ENCODE measurements around the gene ATRN. TPM values are rescaled to one million over a fixed set of nuclear protein-coding genes. Genes with fewer than 3 reads are reported as not detected.
"Not testable (repeated sequence)": the region's sequence is repeated elsewhere in the genome, so short reads cannot be mapped to it uniquely, and the experiment has no call there.

ATRN gene
- total RNA-seq, 4 donors from 2014 or later = 14.4 to 20.0 (median 16.3) TPM

DNA sequence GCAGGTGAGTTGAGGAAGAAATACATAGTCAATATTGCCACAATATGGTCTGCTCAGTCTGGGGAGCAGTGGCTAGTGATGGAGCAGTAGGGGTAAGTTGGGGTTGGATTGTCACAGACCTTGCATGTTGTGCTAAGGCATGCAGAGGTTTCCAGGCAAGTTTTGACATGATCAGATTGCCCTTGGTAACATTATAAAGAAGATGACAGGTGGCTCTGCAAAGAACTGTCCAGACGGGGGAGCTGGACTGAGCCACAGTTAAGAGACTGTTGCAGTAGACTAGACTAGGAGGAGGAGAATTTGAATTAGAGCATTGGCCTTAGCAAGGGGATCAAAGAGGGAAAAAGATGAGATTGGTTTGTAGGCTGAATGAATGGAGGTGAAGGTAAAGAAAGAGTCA is 23.4 kb downstream of the ATRN start:
- peak in 1 of 2 donors; percentile 49 for ATAC-seq
- Histone ChIP-seq H3K4me1 (no peaks in the 10 kb centered on the region), H3K36me3 (peaks cover 0 to 6% of the 10 kb centered on the region in 2 donors), H3K27me3 (no peaks in the 10 kb centered on the region), H3K9me3 (no peaks in the 10 kb centered on the region), H3K4me3 (no peak overlapping the region), H3K27ac (no peak overlapping the region)
- in situ Hi-C loops (cut with MboI; ENCODE audit: low sequenced_read_pairs in 4 of 4) (no loop called here), intact Hi-C loops (cut with DNase I; ENCODE audit: low total_unique reads) (no loop called here)
- no peak for DNase-seq
- TF ChIP-seq, protein P1, sequence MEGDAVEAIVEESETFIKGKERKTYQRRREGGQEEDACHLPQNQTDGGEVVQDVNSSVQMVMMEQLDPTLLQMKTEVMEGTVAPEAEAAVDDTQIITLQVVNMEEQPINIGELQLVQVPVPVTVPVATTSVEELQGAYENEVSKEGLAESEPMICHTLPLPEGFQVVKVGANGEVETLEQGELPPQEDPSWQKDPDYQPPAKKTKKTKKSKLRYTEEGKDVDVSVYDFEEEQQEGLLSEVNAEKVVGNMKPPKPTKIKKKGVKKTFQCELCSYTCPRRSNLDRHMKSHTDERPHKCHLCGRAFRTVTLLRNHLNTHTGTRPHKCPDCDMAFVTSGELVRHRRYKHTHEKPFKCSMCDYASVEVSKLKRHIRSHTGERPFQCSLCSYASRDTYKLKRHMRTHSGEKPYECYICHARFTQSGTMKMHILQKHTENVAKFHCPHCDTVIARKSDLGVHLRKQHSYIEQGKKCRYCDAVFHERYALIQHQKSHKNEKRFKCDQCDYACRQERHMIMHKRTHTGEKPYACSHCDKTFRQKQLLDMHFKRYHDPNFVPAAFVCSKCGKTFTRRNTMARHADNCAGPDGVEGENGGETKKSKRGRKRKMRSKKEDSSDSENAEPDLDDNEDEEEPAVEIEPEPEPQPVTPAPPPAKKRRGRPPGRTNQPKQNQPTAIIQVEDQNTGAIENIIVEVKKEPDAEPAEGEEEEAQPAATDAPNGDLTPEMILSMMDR (IDR thresholded peaks at IDR 0.05 in 4 of 5, conservative IDR thresholded peaks at IDR 0.05 in 1 of 5) = no peak
- TF ChIP-seq POLR2A (IDR thresholded peaks at IDR 0.05) = no peak

DNA sequence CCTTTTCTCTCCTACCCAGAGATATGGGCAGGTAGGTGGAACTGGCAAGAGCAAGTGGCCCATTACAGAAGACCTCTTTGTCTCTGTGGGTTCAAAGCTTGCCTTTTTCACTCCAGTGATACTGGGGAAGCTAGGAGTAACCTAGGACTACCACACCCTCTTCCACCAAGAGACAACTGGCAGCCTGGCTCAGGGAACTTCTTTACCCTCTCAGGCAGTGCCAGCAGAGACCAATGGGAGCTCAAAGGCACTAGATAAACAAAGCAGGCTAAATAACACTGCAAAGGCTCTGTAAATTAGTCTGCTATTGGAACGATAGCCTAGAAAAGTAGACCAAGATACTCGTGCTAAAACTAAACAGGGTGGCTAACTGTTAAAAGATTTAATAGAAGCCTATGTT is 32.1 kb downstream of the ATRN start:
- Histone ChIP-seq H3K27ac (no peak overlapping the region), H3K4me1 (no peaks in the 10 kb centered on the region), H3K27me3 (no peaks in the 10 kb centered on the region), H3K9me3 (no peaks in the 10 kb centered on the region), H3K36me3 (no peaks in the 10 kb centered on the region), H3K4me3 (no peak overlapping the region)
- DNase-seq (no peak), ATAC-seq (no peak)
- TF ChIP-seq, protein P1 (IDR thresholded peaks at IDR 0.05 in 4 of 5, conservative IDR thresholded peaks at IDR 0.05 in 1 of 5) = no peak
- no peak for TF ChIP-seq POLR2A (IDR thresholded peaks at IDR 0.05)
- in situ Hi-C loops (cut with MboI; ENCODE audit: low sequenced_read_pairs in 4 of 4) = no loop called here
- intact Hi-C loops (cut with DNase I; ENCODE audit: low total_unique reads) = no loop called here

DNA sequence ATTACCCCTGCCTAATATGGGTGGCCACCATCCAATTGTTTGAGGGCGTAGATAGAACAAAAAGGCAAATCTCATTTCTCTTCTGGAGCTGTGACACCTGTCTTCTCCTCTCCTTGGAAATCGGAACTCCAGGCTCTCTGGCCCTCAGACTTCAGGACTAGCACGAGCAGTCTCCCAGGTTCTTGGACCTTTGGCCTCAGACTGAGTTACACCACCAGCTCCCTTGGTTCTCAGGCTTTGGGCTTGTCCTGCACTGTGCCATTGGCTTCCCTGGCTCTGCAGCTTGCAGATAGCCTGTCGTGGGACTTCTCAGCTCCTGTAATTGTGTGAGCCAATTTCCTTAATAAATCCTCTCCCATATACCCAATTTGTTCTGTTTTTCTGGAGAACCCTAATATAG is 34.3 kb downstream of the ATRN start:
- in situ Hi-C loops (cut with MboI; ENCODE audit: low sequenced_read_pairs in 4 of 4) (no loop called here), intact Hi-C loops (cut with DNase I; ENCODE audit: low total_unique reads) (no loop called here)
- no peak for TF ChIP-seq POLR2A (IDR thresholded peaks at IDR 0.05)
- TF ChIP-seq, protein P1 (IDR thresholded peaks at IDR 0.05 in 4 of 5, conservative IDR thresholded peaks at IDR 0.05 in 1 of 5) = no peak
- Histone ChIP-seq H3K9me3 (no peaks in the 10 kb centered on the region), H3K4me3 (no peak overlapping the region), H3K27ac (no peak overlapping the region), H3K36me3 (no peaks in the 10 kb centered on the region), H3K4me1 (no peaks in the 10 kb centered on the region), H3K27me3 (no peaks in the 10 kb centered on the region)
- DNase-seq = no peak
- ATAC-seq = no peak

DNA sequence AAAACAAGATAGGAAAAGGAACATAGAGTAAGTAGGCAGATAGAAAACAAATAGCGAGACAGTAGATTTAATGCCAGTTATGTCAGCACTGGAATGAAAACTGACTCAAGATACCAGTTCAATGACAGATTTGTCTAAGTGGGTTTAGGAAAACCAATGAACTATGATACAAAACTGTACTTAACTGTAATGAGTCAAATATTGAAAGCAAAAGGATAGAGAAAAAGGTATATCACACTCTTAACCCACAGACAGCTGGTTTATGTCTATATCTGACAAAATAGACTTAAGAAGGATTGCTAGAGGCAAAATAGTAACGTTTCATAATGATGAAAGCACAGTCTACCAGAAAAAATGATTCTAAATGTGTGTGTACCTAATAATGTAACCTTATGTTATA is 38.2 kb downstream of the ATRN start:
- ATAC-seq (no peak), DNase-seq (no peak)
- no peaks in the 10 kb centered on the region for H3K4me1 ChIP-seq
- intact Hi-C loops (cut with DNase I; ENCODE audit: low total_unique reads) = no loop called here
- in situ Hi-C loops (cut with MboI; ENCODE audit: low sequenced_read_pairs in 4 of 4) = no loop called here
- no peaks in the 10 kb centered on the region for H3K27me3 ChIP-seq
- TF ChIP-seq, protein P1 (IDR thresholded peaks at IDR 0.05 in 4 of 5, conservative IDR thresholded peaks at IDR 0.05 in 1 of 5) = no peak
- TF ChIP-seq POLR2A (IDR thresholded peaks at IDR 0.05) = no peak
- no peaks in the 10 kb centered on the region for H3K36me3 ChIP-seq
- no peak overlapping the region for H3K4me3 ChIP-seq
- H3K27ac ChIP-seq = no peak overlapping the region
- H3K9me3 ChIP-seq = no peaks in the 10 kb centered on the region

DNA sequence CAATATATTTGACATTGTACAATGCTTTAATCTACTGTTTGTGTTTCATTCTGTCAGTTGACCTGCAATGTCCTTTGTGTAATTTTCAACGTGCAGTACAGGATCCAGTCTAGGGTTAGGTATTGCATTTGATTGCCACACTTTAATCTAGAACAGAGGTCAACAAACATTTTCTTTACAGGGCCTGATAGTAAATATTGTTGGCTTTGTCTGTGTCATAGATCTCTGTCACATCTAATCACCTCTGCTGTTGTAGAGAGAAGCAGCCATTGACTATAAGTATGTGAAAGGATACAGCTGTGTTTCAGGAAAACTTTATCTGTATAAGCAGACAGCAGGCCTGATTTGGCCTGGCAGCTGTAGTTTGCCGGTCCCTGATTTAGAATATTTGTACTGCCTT is 39.3 kb downstream of the ATRN start:
- in situ Hi-C loops (cut with MboI; ENCODE audit: low sequenced_read_pairs in 4 of 4) (no loop called here), intact Hi-C loops (cut with DNase I; ENCODE audit: low total_unique reads) (no loop called here)
- no peaks in the 10 kb centered on the region for H3K4me1 ChIP-seq
- H3K4me3 ChIP-seq = no peak overlapping the region
- no peaks in the 10 kb centered on the region for H3K9me3 ChIP-seq
- no peak for DNase-seq
- TF ChIP-seq, protein P1 (IDR thresholded peaks at IDR 0.05 in 4 of 5, conservative IDR thresholded peaks at IDR 0.05 in 1 of 5) = no peak
- TF ChIP-seq POLR2A (IDR thresholded peaks at IDR 0.05) = no peak
- H3K36me3 ChIP-seq = no peaks in the 10 kb centered on the region
- no peak for ATAC-seq
- H3K27ac ChIP-seq = no peak overlapping the region
- no peaks in the 10 kb centered on the region for H3K27me3 ChIP-seq

DNA sequence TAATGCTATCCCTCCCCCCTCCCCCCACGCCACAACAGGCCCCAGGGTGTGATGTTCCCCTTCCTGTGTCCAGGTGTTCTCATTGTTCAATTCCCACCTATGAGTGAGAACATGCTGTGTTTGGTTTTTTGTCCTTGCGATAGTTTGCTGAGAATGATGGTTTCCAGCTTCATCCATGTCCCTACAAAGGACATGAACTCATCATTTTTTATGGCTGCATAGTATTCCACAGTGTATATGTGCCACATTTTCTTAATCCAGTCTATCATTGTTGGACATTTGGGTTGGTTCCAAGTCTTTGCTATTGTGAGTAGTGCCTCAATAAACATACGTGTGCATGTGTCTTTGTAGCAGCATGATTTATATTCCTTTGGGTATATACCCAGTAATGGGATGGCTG is 41.4 kb downstream of the ATRN start:
- H3K4me3 ChIP-seq; DNase-seq; H3K27ac ChIP-seq; intact Hi-C loops (cut with DNase I; ENCODE audit: low total_unique reads); H3K4me1 ChIP-seq; H3K27me3 ChIP-seq; ATAC-seq; H3K36me3 ChIP-seq; H3K9me3 ChIP-seq; in situ Hi-C loops (cut with MboI; ENCODE audit: low sequenced_read_pairs in 4 of 4): not testable (repeated sequence)
